Measurements from ENCODE around the gene IQCK.
A peak's percentile ranks its signal among the peaks of the same experiment; 100 is the strongest.

The IQCK gene

GRCh38 chr16:19802612-19803011 is 84.5 kb downstream of the IQCK start:
- H3K4me3 ChIP-seq (ENCODE audit: severe bottlenecking) = no peak overlapping the region
- DNase-seq (ENCODE audit: low spot score) = no peak
- ATAC-seq (ENCODE audit: low read depth) = no peak
- no peak for TF ChIP-seq CTCF (IDR thresholded peaks at IDR 0.05; ENCODE audit: poor library complexity, severe bottlenecking)
- no peaks in the 10 kb centered on the region for H3K9me3 ChIP-seq (ENCODE audit: severe bottlenecking)
- peaks cover 6% of the 10 kb centered on the region for H3K4me1 ChIP-seq (ENCODE audit: insufficient read depth, poor library complexity, severe bottlenecking)
- no peak overlapping the region for H3K27ac ChIP-seq (ENCODE audit: poor library complexity, severe bottlenecking)
- no peaks in the 10 kb centered on the region for H3K36me3 ChIP-seq (ENCODE audit: low read depth)
- H3K27me3 ChIP-seq (ENCODE audit: insufficient read depth, poor library complexity, severe bottlenecking) = no peaks in the 10 kb centered on the region

GRCh38 chr16:19804538-19805323 is 86.7 kb downstream of the IQCK start:
- Histone ChIP-seq H3K27ac (ENCODE audit: poor library complexity, severe bottlenecking) (peak overlapping the region; percentile 36), H3K4me1 (ENCODE audit: insufficient read depth, poor library complexity, severe bottlenecking) (peaks cover 6% of the 10 kb centered on the region), H3K27me3 (ENCODE audit: insufficient read depth, poor library complexity, severe bottlenecking) (no peaks in the 10 kb centered on the region), H3K4me3 (ENCODE audit: severe bottlenecking) (no peak overlapping the region), H3K9me3 (ENCODE audit: severe bottlenecking) (no peaks in the 10 kb centered on the region), H3K36me3 (ENCODE audit: low read depth) (no peaks in the 10 kb centered on the region)
- DNase-seq (ENCODE audit: low spot score) (no peak), ATAC-seq (ENCODE audit: low read depth) (peak; percentile 70)
- TF ChIP-seq CTCF (IDR thresholded peaks at IDR 0.05; ENCODE audit: poor library complexity, severe bottlenecking) = no peak

GRCh38 chr16:19805459-19806162 is 87.5 kb downstream of the IQCK start:
- no peaks in the 10 kb centered on the region for H3K9me3 ChIP-seq (ENCODE audit: severe bottlenecking)
- TF ChIP-seq CTCF (IDR thresholded peaks at IDR 0.05; ENCODE audit: poor library complexity, severe bottlenecking) = no peak
- no peak overlapping the region for H3K27ac ChIP-seq (ENCODE audit: poor library complexity, severe bottlenecking)
- DNase-seq (ENCODE audit: low spot score) (no peak), ATAC-seq (ENCODE audit: low read depth) (no peak; the same call in 2 of the 3 replicates)
- H3K36me3 ChIP-seq (ENCODE audit: low read depth) = no peaks in the 10 kb centered on the region
- H3K27me3 ChIP-seq (ENCODE audit: insufficient read depth, poor library complexity, severe bottlenecking) = no peaks in the 10 kb centered on the region
- H3K4me3 ChIP-seq (ENCODE audit: severe bottlenecking) = no peak overlapping the region
- H3K4me1 ChIP-seq (ENCODE audit: insufficient read depth, poor library complexity, severe bottlenecking) = peaks cover 6% of the 10 kb centered on the region

- H3K27me3 ChIP-seq (ENCODE audit: insufficient read depth, poor library complexity, severe bottlenecking) = no peaks in the 10 kb centered on the region
- H3K4me3 ChIP-seq (ENCODE audit: severe bottlenecking) = no peak overlapping the region
- peaks cover under 1% of the 10 kb centered on the region for H3K9me3 ChIP-seq (ENCODE audit: severe bottlenecking)
- H3K4me1 ChIP-seq (ENCODE audit: insufficient read depth, poor library complexity, severe bottlenecking) = peaks cover 17% of the 10 kb centered on the region
- no peak for TF ChIP-seq CTCF (IDR thresholded peaks at IDR 0.05; ENCODE audit: poor library complexity, severe bottlenecking)
- no peaks in the 10 kb centered on the region for H3K36me3 ChIP-seq (ENCODE audit: low read depth)
- no peak for DNase-seq (ENCODE audit: low spot score)
- no peak for ATAC-seq (ENCODE audit: low read depth)
- H3K27ac ChIP-seq (ENCODE audit: poor library complexity, severe bottlenecking) = no peak overlapping the region
Observed at GRCh38 chr16:19808061-19808641, 90.1 kb downstream of the IQCK start.

Data from RWPE2 (cell line).